Peyer's patch (tissue), 4 donors: ENCODE measurements around the gene FOSL1. TPM values are rescaled to one million over a fixed set of nuclear protein-coding genes. Genes with fewer than 3 reads are reported as not detected.
A peak's percentile ranks its signal among the peaks of the same experiment; 100 is the strongest.

ENCODE experiments used
- DNase-seq, 3 donors: peaks; one replicate each; pipeline ENCODE4 v3.0.0-alpha.2; 2017 to 2019
- H3K27ac ChIP-seq, 4 donors: fragments of 200-600 bp; sonication (generic); one replicate each; pipeline ENCODE4 v1.5.1; 2016 to 2019
- H3K27me3 ChIP-seq, 2 donors: fragments of 200-600 bp; sonication (generic); one replicate each; pipeline ENCODE4 v1.5.1; 2019
- H3K36me3 ChIP-seq, 3 donors: fragments of 200-600 bp; sonication (generic); one replicate each; pipeline ENCODE4 v1.5.1; 2016 to 2019
- H3K4me1 ChIP-seq, 4 donors: fragments of 200-600 bp; sonication (generic); one replicate each; pipeline ENCODE4 v1.5.1; 2016 to 2019
- H3K4me3 ChIP-seq, 4 donors: fragments of 200-600 bp; sonication (generic); 1 replicate in 3 of 4; 2 replicates in 1 of 4; pipeline ENCODE4 v1.5.1; 2016 to 2019; ENCODE audit warnings: mild to moderate bottlenecking in 1 of 4
- H3K9me3 ChIP-seq, 4 donors: fragments of 200-600 bp; sonication (generic); one replicate each; pipeline ENCODE4 v1.5.1; 2016 to 2019; ENCODE audit warnings: mild to moderate bottlenecking in 1 of 4
- POLR2A ChIP-seq, 2 donors: fragments of 450-650 bp; IDR thresholded peaks; one replicate each; pipeline ENCODE4 v1.5.1; 2017; ENCODE audit warnings: antibody characterized with exemption in 2 of 2, mild to moderate bottlenecking in 2 of 2, moderate library complexity in 2 of 2
- total RNA-seq, 4 donors: library from RNA; depleted of rRNA; stranded (reverse); fragments of >200 nt; gene quantifications; one replicate each; pipeline ENCODE4 v1.1.0, GENCODE V29; 2016
- TF ChIP-seq, protein P1 (sequence below), 6 experiments: fragments of 450-650 bp in 4 of 6; fragments of 200-600 bp in 2 of 6; sonication (generic) in 1 of 6; IDR thresholded peaks; one replicate each; pipeline ENCODE4 v1.5.1; 2017 to 2019; ENCODE audit warnings: antibody characterized with exemption in 6 of 6, mild to moderate bottlenecking in 3 of 6, moderate library complexity in 1 of 6

Gene FOSL1
- total RNA-seq, 4 donors from 2014 or later, result 1.5 to 7.4 (median 1.7) TPM; not detected in 1

GRCh38 chr11:65927904-65928397 lies 27.8 kb upstream of the FOSL1 start:
- peak overlapping the region in 3 of 4 donors; percentile 14 to 29 (median 24) for H3K4me3 ChIP-seq
- H3K27ac ChIP-seq, result peak overlapping the region; percentile 72 to 83 (median 78)

DNA sequence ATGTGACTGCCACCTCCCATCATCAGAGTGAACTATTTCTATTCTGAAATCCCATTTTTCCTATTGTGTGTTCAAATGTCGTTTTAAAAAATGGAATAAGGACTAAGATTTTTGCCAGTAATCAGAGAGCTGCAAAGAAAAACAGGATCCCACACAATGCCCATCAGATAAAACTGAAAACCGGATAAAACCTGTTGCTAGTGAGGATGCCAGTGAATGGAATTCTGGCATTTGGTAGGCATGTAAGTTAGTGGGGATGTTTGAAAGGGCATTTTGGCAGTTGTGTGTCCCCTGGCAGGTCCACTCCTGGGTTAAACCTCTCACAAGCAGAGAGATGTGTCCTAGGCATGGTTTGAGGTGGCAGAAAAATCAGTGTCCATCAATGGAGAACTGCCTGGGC lies 25.2 kb upstream of the FOSL1 start:
- no peaks in the 10 kb centered on the region for H3K27me3 ChIP-seq
- peaks cover 0 to 17% (median 7%) of the 10 kb centered on the region in 4 donors for H3K4me1 ChIP-seq
- H3K9me3 ChIP-seq, result no peaks in the 10 kb centered on the region
- TF ChIP-seq, protein P1, sequence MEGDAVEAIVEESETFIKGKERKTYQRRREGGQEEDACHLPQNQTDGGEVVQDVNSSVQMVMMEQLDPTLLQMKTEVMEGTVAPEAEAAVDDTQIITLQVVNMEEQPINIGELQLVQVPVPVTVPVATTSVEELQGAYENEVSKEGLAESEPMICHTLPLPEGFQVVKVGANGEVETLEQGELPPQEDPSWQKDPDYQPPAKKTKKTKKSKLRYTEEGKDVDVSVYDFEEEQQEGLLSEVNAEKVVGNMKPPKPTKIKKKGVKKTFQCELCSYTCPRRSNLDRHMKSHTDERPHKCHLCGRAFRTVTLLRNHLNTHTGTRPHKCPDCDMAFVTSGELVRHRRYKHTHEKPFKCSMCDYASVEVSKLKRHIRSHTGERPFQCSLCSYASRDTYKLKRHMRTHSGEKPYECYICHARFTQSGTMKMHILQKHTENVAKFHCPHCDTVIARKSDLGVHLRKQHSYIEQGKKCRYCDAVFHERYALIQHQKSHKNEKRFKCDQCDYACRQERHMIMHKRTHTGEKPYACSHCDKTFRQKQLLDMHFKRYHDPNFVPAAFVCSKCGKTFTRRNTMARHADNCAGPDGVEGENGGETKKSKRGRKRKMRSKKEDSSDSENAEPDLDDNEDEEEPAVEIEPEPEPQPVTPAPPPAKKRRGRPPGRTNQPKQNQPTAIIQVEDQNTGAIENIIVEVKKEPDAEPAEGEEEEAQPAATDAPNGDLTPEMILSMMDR (IDR thresholded peaks at IDR 0.05), result no peak
- no peak for TF ChIP-seq POLR2A (IDR thresholded peaks at IDR 0.05)
- DNase-seq, result no peak
- H3K4me3 ChIP-seq, result no peak overlapping the region
- H3K27ac ChIP-seq, result no peak overlapping the region
- H3K36me3 ChIP-seq, result peaks cover 0 to 18% (median 0%) of the 10 kb centered on the region in 3 donors

More at GRCh38 chr11:65927904-65928397, 27.8 kb upstream of the FOSL1 start:
- no peaks in the 10 kb centered on the region for H3K27me3 ChIP-seq
- no peaks in the 10 kb centered on the region for H3K9me3 ChIP-seq
- H3K36me3 ChIP-seq, result peaks cover 0 to 1% (median 0%) of the 10 kb centered on the region in 3 donors
- DNase-seq, result peak in 2 of 3 donors; percentile 90
- TF ChIP-seq, protein P1 (IDR thresholded peaks at IDR 0.05), result no peak
- TF ChIP-seq POLR2A (IDR thresholded peaks at IDR 0.05), result no peak
- peaks cover 0 to 8% (median 3%) of the 10 kb centered on the region in 4 donors for H3K4me1 ChIP-seq

- no peak for DNase-seq
- no peak overlapping the region for H3K27ac ChIP-seq
- H3K36me3 ChIP-seq, result peaks cover 0 to 18% (median 0%) of the 10 kb centered on the region in 3 donors
- no peak overlapping the region for H3K4me3 ChIP-seq
- no peaks in the 10 kb centered on the region for H3K9me3 ChIP-seq
- peaks cover 2 to 24% (median 14%) of the 10 kb centered on the region in 4 donors for H3K4me1 ChIP-seq
- TF ChIP-seq, protein P1 (IDR thresholded peaks at IDR 0.05), result no peak
- no peak for TF ChIP-seq POLR2A (IDR thresholded peaks at IDR 0.05)
- H3K27me3 ChIP-seq, result no peaks in the 10 kb centered on the region
Measured at GRCh38 chr11:65922565-65922964, 22.4 kb upstream of the FOSL1 start.

DNA sequence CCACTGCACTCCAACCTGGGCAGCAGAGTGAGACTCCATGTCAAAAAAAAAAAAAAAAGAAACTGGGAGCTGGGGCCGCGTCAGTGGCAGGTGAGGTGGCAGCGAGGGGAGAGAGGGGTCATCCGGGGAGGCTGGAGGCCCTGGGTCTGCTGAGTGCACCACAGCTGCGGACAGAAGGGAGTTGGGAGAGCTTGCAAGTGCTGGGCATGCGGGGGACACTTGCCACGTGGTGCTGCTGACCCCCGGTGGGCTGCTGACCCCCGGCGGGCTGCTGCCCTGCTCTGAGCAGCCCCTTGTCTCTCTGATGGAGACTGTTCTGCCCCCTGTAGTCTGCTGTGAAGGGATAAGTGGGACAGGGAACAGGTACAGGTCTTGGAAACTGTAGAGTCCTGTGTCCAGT lies 21.7 kb upstream of the FOSL1 start:
- Histone ChIP-seq H3K27ac (no peak overlapping the region), H3K4me1 (peaks cover 2 to 27% (median 21%) of the 10 kb centered on the region in 4 donors), H3K36me3 (peaks cover 0 to 18% (median 0%) of the 10 kb centered on the region in 3 donors), H3K27me3 (no peaks in the 10 kb centered on the region), H3K4me3 (no peak overlapping the region), H3K9me3 (no peaks in the 10 kb centered on the region)
- no peak for DNase-seq
- TF ChIP-seq, protein P1 (IDR thresholded peaks at IDR 0.05), result no peak
- TF ChIP-seq POLR2A (IDR thresholded peaks at IDR 0.05), result no peak

GRCh38 chr11:65921033-65921555 lies 20.9 kb upstream of the FOSL1 start:
- H3K4me1 ChIP-seq, result peaks cover 2 to 35% (median 21%) of the 10 kb centered on the region in 4 donors
- DNase-seq, result no peak
- peaks cover 0 to 18% (median 0%) of the 10 kb centered on the region in 3 donors for H3K36me3 ChIP-seq
- H3K27ac ChIP-seq, result no peak overlapping the region
- H3K4me3 ChIP-seq, result no peak overlapping the region
- TF ChIP-seq, protein P1 (IDR thresholded peaks at IDR 0.05), result no peak
- TF ChIP-seq POLR2A (IDR thresholded peaks at IDR 0.05), result no peak
- H3K27me3 ChIP-seq, result no peaks in the 10 kb centered on the region
- H3K9me3 ChIP-seq, result no peaks in the 10 kb centered on the region
